GM23338 (cell line): ENCODE measurements around the gene NXPH2. TPM values are rescaled to one million over a fixed set of nuclear protein-coding genes. Genes with fewer than 3 reads are reported as not detected.

Experiments used
- ATAC-seq: fragments of 200-7000 bp; cut with Tn5 transposase; 3 replicates; pipeline ENCODE4 v1.9.1; 2020
- DNase-seq: peaks from one replicate; pipeline ENCODE4 v3.0.0-alpha.2; 2015; ENCODE audit warnings: low spot score
- H2AFZ ChIP-seq: fragments of 200-600 bp; sonication (generic); 2 replicates; pipeline ENCODE4 v1.8.0; 2016; ENCODE audit warnings: antibody characterized with exemption, mild to moderate bottlenecking, moderate library complexity
- H3F3A ChIP-seq: fragments of 200-600 bp; sonication (generic); replicated peaks from 2 replicates; pipeline ENCODE4 v1.8.0; 2017; ENCODE audit warnings: antibody characterized with exemption, mixed run types, low read depth
- H3K27ac ChIP-seq: fragments of 200-600 bp; sonication (generic); 2 replicates; pipeline ENCODE4 v1.6.1; 2016; ENCODE audit warnings: low read depth
- H3K27me3 ChIP-seq: fragments of 200-600 bp; sonication (generic); 2 replicates; pipeline ENCODE4 v1.8.0; 2016; ENCODE audit warnings: mild to moderate bottlenecking, mixed run types, moderate library complexity; ENCODE audit not compliant: insufficient read depth
- H3K36me3 ChIP-seq: fragments of 200-600 bp; sonication (generic); 2 replicates; pipeline ENCODE4 v1.8.0; 2016; ENCODE audit warnings: mild to moderate bottlenecking; ENCODE audit not compliant: insufficient read depth
- H3K4me1 ChIP-seq: fragments of 200-600 bp; sonication (generic); 2 replicates; pipeline ENCODE4 v1.8.0; 2016; ENCODE audit warnings: mild to moderate bottlenecking, moderate library complexity; ENCODE audit not compliant: insufficient read depth
- H3K4me2 ChIP-seq: fragments of 200-600 bp; sonication (generic); 2 replicates; pipeline ENCODE4 v1.7.1; 2017; ENCODE audit warnings: mixed run types
- H3K4me3 ChIP-seq: fragments of 200-600 bp; sonication (generic); 2 replicates; pipeline ENCODE4 v1.6.1; 2016; ENCODE audit warnings: mixed run types
- H3K79me2 ChIP-seq: fragments of 200-600 bp; sonication (generic); replicated peaks from 2 replicates; pipeline ENCODE4 v1.8.0; 2017; ENCODE audit warnings: mild to moderate bottlenecking; ENCODE audit not compliant: insufficient read depth
- H3K9me2 ChIP-seq: fragments of 200-600 bp; sonication (generic); 2 replicates; pipeline ENCODE4 v1.8.0; 2017; ENCODE audit not compliant: insufficient read depth
- H4K20me1 ChIP-seq: fragments of 200-600 bp; sonication (generic); replicated peaks from 2 replicates; pipeline ENCODE4 v1.8.0; 2017; ENCODE audit warnings: mild to moderate bottlenecking; ENCODE audit not compliant: insufficient read depth
- H3K27ac Mint-ChIP-seq: 2 replicates; pipeline ENCODE4 v1.8.0; 2020; ENCODE audit warnings: inconsistent platforms, mild to moderate bottlenecking, moderate library complexity, mixed read lengths
- H3K27me3 Mint-ChIP-seq: 3 replicates; pipeline ENCODE4 v1.8.0; 2022; ENCODE audit warnings: low read depth, mild to moderate bottlenecking, moderate library complexity, mixed read lengths, inconsistent platforms; ENCODE audit not compliant: insufficient read depth, poor library complexity
- H3K36me3 Mint-ChIP-seq: 3 replicates; pipeline ENCODE4 v1.8.0; 2021; ENCODE audit warnings: low read depth, mild to moderate bottlenecking, inconsistent platforms, moderate library complexity, mixed read lengths
- H3K4me1 Mint-ChIP-seq: 3 replicates; pipeline ENCODE4 v1.8.0; 2020; ENCODE audit warnings: mild to moderate bottlenecking, inconsistent platforms, mixed read lengths
- H3K4me3 Mint-ChIP-seq: 3 replicates; pipeline ENCODE4 v1.8.0; 2021; ENCODE audit warnings: moderate library complexity, mild to moderate bottlenecking, inconsistent platforms, mixed read lengths
- H3K9me3 Mint-ChIP-seq: 3 replicates; pipeline ENCODE4 v1.8.0; 2020; ENCODE audit warnings: moderate library complexity, mild to moderate bottlenecking, inconsistent platforms, mixed read lengths
- CTCF ChIP-seq, 2 experiments: fragments of 200-600 bp in 1 of 2; sonication (generic) in 1 of 2; conservative IDR thresholded peaks; 2 replicates each; pipeline versions ENCODE4 v1.5.1 to v1.6.1; 2016 to 2017; ENCODE audit warnings: antibody characterized with exemption in 2 of 2, low read depth in 2 of 2, mild to moderate bottlenecking in 2 of 2, moderate library complexity in 1 of 2
- EZH2 ChIP-seq: fragments of 200-600 bp; sonication (generic); IDR thresholded peaks from one replicate; pipeline ENCODE4 v1.8.0; 2017; ENCODE audit warnings: antibody characterized with exemption, mild to moderate bottlenecking, low read depth; ENCODE audit not compliant: unreplicated experiment
- EZH2phosphoT487 ChIP-seq: fragments of 200-600 bp; sonication (generic); IDR thresholded peaks from one replicate; pipeline ENCODE4 v1.8.1; 2018; ENCODE audit warnings: antibody characterized with exemption; ENCODE audit not compliant: unreplicated experiment
- POLR2AphosphoS5 ChIP-seq: IDR thresholded peaks from 2 replicates; pipeline ENCODE4 v1.6.1; 2016; ENCODE audit warnings: antibody characterized with exemption, low read depth
- REST ChIP-seq: IDR thresholded peaks from one replicate; pipeline ENCODE4 v1.6.1; 2018; ENCODE audit warnings: antibody characterized with exemption; ENCODE audit not compliant: unreplicated experiment
- ZNF331 ChIP-seq: fragments of 250-450 bp; sonication (Bioruptor Pico); IDR thresholded peaks from 2 replicates; pipeline ENCODE4 v1.5.0; 2020; ENCODE audit warnings: low read depth, mild to moderate bottlenecking, moderate library complexity
- ZNF462 ChIP-seq: fragments of 250-450 bp; sonication (Bioruptor Pico); IDR thresholded peaks from 2 replicates; pipeline ENCODE4 v1.5.0; 2020; ENCODE audit warnings: mild to moderate bottlenecking, moderate library complexity
- polyA plus RNA-seq: library from polyadenylated mRNA; unstranded; fragments of >200 nt; fragmentation: Nextera tagmentation; extraction: Ambion mirVana; gene quantifications from 2 replicates; pipeline ENCODE4 v1.2.1, GENCODE V29; 2016
- total RNA-seq: library from RNA; depleted of rRNA; stranded (reverse); fragments of >200 nt; shearing (Covaris generic); gene quantifications from 2 replicates; pipeline ENCODE4 v1.2.3, GENCODE V29; 2014

NXPH2 gene
- total and polyA plus RNA-seq, 2 experiments from 2014 or later: 2.7 to 8.3 TPM

- H3K27me3 Mint-ChIP-seq: peaks cover 2% of the 10 kb centered on the region
- Histone ChIP-seq H3K36me3 (no peaks in the 10 kb centered on the region), H3K4me2 (no peak overlapping the region), H2AFZ (no peak overlapping the region), H3K79me2 (no peaks in the 10 kb centered on the region), H4K20me1 (no peaks in the 10 kb centered on the region), H3F3A (no peaks in the 10 kb centered on the region), H3K9me2 (peaks cover 6% of the 10 kb centered on the region; the same call in 1 of the 2 replicates), H3K27ac (no peak overlapping the region), H3K4me3 (no peak overlapping the region), H3K4me1 (peaks cover 21% of the 10 kb centered on the region), H3K27me3 (no peaks in the 10 kb centered on the region)
- no peak overlapping the region for H3K27ac Mint-ChIP-seq
- peaks cover 17% of the 10 kb centered on the region for H3K4me1 Mint-ChIP-seq
- no peaks in the 10 kb centered on the region for H3K36me3 Mint-ChIP-seq
- TF ChIP-seq ZNF331 (CRISPR knock-in tag) (no peak), ZNF462 (CRISPR knock-in tag) (no peak), REST (no peak), EZH2 (no peak), EZH2phosphoT487 (no peak), CTCF (conservative IDR thresholded peaks at IDR 0.05; ENCODE audit: low read depth in 2 of 2) (no peak), POLR2AphosphoS5 (no peak)
- ATAC-seq (no peak), DNase-seq (no peak)
- no peaks in the 10 kb centered on the region for H3K9me3 Mint-ChIP-seq
- no peak overlapping the region for H3K4me3 Mint-ChIP-seq
Measured at GRCh38 chr2:138677221-138677620, 103.0 kb downstream of the NXPH2 start.
